IMR-90 (cell line): Measurements from ENCODE around the gene TNPO2. TPM values are rescaled to one million over a fixed set of nuclear protein-coding genes. Genes with fewer than 3 reads are reported as not detected.

Experiments used
- ATAC-seq: fragments of 200-7000 bp; cut with Tn5 transposase; 2 replicates; pipeline ENCODE4 v1.9.1; 2020; ENCODE audit warnings: low read depth, mild to moderate bottlenecking, moderate library complexity
- BruUV-seq: library from RNA; stranded (reverse); fragments of 400-500 nt; replicated peaks from 2 replicates; lab custom pipeline; 2021; lab: Mats Ljungman, UMichigan
- CTCF ChIA-PET: fragments of 300-600 bp; formaldehyde crosslinking; extraction: SDS; loops from one replicate; lab custom pipeline; 2021; ENCODE audit warnings: antibody characterized with exemption; lab: Yijun Ruan, JAX
- POLR2A ChIA-PET: fragments of 300-600 bp; sonication (Branson Sonifier 250); formaldehyde crosslinking; loops from one replicate; lab custom pipeline; 2022; ENCODE audit warnings: antibody characterized with exemption; ENCODE audit not compliant: unreplicated experiment; lab: Charles Lee
- DNase-seq: peaks from one replicate; pipeline ENCODE4 v3.0.0; 2013
- H2AFZ ChIP-seq: replicated peaks from 2 replicates; pipeline ENCODE3; 2013; ENCODE audit warnings: low read length, mild to moderate bottlenecking; ENCODE audit not compliant: poor library complexity
- H2AK5ac ChIP-seq: 2 replicates; pipeline ENCODE4 v1.6.1; 2013; ENCODE audit warnings: low read depth, low read length, inconsistent platforms
- H2AK9ac ChIP-seq: replicated peaks from 2 replicates; pipeline ENCODE3; 2013; ENCODE audit warnings: mild to moderate bottlenecking, low read depth, low read length, moderate library complexity; ENCODE audit not compliant: poor library complexity
- H2BK120ac ChIP-seq: 2 replicates; pipeline ENCODE4 v1.6.1; 2013; ENCODE audit warnings: low read depth, low read length, inconsistent platforms
- H2BK15ac ChIP-seq: 3 replicates; pipeline ENCODE4 v1.6.1; 2013; ENCODE audit warnings: low read depth, low read length, inconsistent platforms
- H2BK20ac ChIP-seq: 2 replicates; pipeline ENCODE4 v1.6.1; 2013; ENCODE audit warnings: low read depth, mild to moderate bottlenecking, inconsistent platforms, low read length, moderate library complexity
- H2BK5ac ChIP-seq: 2 replicates; pipeline ENCODE4 v1.6.1; 2013; ENCODE audit warnings: mild to moderate bottlenecking, low read depth, low read length, inconsistent platforms; ENCODE audit not compliant: poor library complexity, severe bottlenecking
- H3K14ac ChIP-seq: replicated peaks from 2 replicates; pipeline ENCODE4 v1.6.1; 2013; ENCODE audit warnings: low read depth, low read length, inconsistent platforms
- H3K18ac ChIP-seq: 2 replicates; pipeline ENCODE4 v1.6.1; 2013; ENCODE audit warnings: low read depth, low read length, control low read depth
- H3K23ac ChIP-seq: 2 replicates; pipeline ENCODE4 v1.6.1; 2013; ENCODE audit warnings: low read depth, low read length, inconsistent platforms
- H3K27ac ChIP-seq: 2 replicates; pipeline ENCODE4 v1.5.1; 2013; ENCODE audit warnings: mild to moderate bottlenecking, control low read depth, low read length; ENCODE audit not compliant: insufficient read depth
- H3K27me3 ChIP-seq: 2 replicates; pipeline ENCODE4 v1.6.1; 2013; ENCODE audit warnings: low read length; ENCODE audit not compliant: control insufficient read depth, insufficient read depth
- H3K36me3 ChIP-seq: 2 replicates; pipeline ENCODE4 v1.6.1; 2013; ENCODE audit warnings: low read length, mixed read lengths; ENCODE audit not compliant: control insufficient read depth, insufficient read depth
- H3K4ac ChIP-seq: 2 replicates; pipeline ENCODE4 v1.6.1; 2013; ENCODE audit warnings: low read depth, low read length, inconsistent platforms
- H3K4me1 ChIP-seq: 2 replicates; pipeline ENCODE4 v1.6.1; 2013; ENCODE audit warnings: low read length, mixed read lengths; ENCODE audit not compliant: control insufficient read depth, insufficient read depth
- H3K4me2 ChIP-seq: 2 replicates; pipeline ENCODE4 v1.6.1; 2013; ENCODE audit warnings: low read depth, mild to moderate bottlenecking, control low read depth, low read length, moderate library complexity
- H3K4me3 ChIP-seq: 2 replicates; pipeline ENCODE4 v1.5.1; 2013; ENCODE audit warnings: low read depth, mild to moderate bottlenecking, control low read depth, low read length, moderate library complexity; ENCODE audit not compliant: insufficient read depth
- H3K56ac ChIP-seq: 2 replicates; pipeline ENCODE4 v1.6.1; 2013; ENCODE audit warnings: low read length, inconsistent platforms; ENCODE audit not compliant: insufficient read depth; ENCODE audit errors: extremely low read depth
- H3K79me1 ChIP-seq, 2 experiments: 2 replicates each; pipeline ENCODE4 v1.6.1; 2013; ENCODE audit warnings: low read length in 2 of 2, inconsistent platforms in 1 of 2, low read depth in 1 of 2
- H3K9ac ChIP-seq: 2 replicates; pipeline ENCODE4 v1.6.1; 2013; ENCODE audit warnings: low read depth, low read length, control low read depth
- H3K9me1 ChIP-seq: 2 replicates; pipeline ENCODE4 v1.6.1; 2013; ENCODE audit warnings: low read length, inconsistent platforms; ENCODE audit not compliant: insufficient read depth
- H3K9me3 ChIP-seq: 2 replicates; pipeline ENCODE4 v1.6.1; 2013; ENCODE audit warnings: low read length; ENCODE audit not compliant: control insufficient read depth, insufficient read depth
- H4K20me1 ChIP-seq: 2 replicates; pipeline ENCODE4 v1.6.1; 2013; ENCODE audit warnings: low read length, inconsistent platforms; ENCODE audit not compliant: insufficient read depth
- H4K5ac ChIP-seq: 2 replicates; pipeline ENCODE4 v1.6.1; 2013; ENCODE audit warnings: mild to moderate bottlenecking, low read depth, low read length, control low read depth
- H4K8ac ChIP-seq, 2 experiments: 2 replicates each; pipeline ENCODE4 v1.6.1; 2013; ENCODE audit warnings: low read depth in 2 of 2, low read length in 2 of 2, control low read depth in 1 of 2, inconsistent platforms in 1 of 2
- H4K91ac ChIP-seq: 2 replicates; pipeline ENCODE4 v1.6.1; 2013; ENCODE audit warnings: low read depth, low read length, inconsistent platforms; ENCODE audit not compliant: insufficient read depth
- BHLHE40 ChIP-seq: fragments of 150-350 bp; IDR thresholded peaks from 2 replicates; pipeline ENCODE4 v1.6.1; 2016; ENCODE audit warnings: mild to moderate bottlenecking, low read depth, low read length
- CHD1 ChIP-seq: IDR thresholded peaks from 2 replicates; pipeline ENCODE4 v1.6.1; 2012; ENCODE audit warnings: low read depth, low read length, improper control_type of control experiment
- FOS ChIP-seq: fragments of 150-350 bp; IDR thresholded peaks from 2 replicates; pipeline ENCODE4 v1.6.1; 2016; ENCODE audit warnings: low read depth, low read length
- MAFK ChIP-seq: IDR thresholded peaks from 2 replicates; pipeline ENCODE4 v1.6.1; 2012; ENCODE audit warnings: low read depth, low read length, improper control_type of control experiment
- MAZ ChIP-seq: IDR thresholded peaks from 2 replicates; pipeline ENCODE4 v1.6.1; 2012; ENCODE audit warnings: low read depth, mild to moderate bottlenecking, low read length, improper control_type of control experiment, moderate library complexity, borderline replicate concordance
- MXI1 ChIP-seq: IDR thresholded peaks from 2 replicates; pipeline ENCODE4 v1.6.1; 2012; ENCODE audit warnings: low read depth, mild to moderate bottlenecking, low read length, moderate library complexity, borderline replicate concordance
- NFE2L2 ChIP-seq: fragments of 150-350 bp; IDR thresholded peaks from 2 replicates; pipeline ENCODE4 v1.6.1; 2016; ENCODE audit warnings: low read depth, mild to moderate bottlenecking, low read length
- POLR2A ChIP-seq: IDR thresholded peaks from 2 replicates; pipeline ENCODE4 v1.6.1; 2012; ENCODE audit warnings: mild to moderate bottlenecking, low read depth, low read length
- RAD21 ChIP-seq: IDR thresholded peaks from 2 replicates; pipeline ENCODE4 v1.6.1; 2012; ENCODE audit warnings: low read length, improper control_type of control experiment
- RCOR1 ChIP-seq: IDR thresholded peaks from 2 replicates; pipeline ENCODE4 v1.6.1; 2012; ENCODE audit warnings: mild to moderate bottlenecking, low read length, improper control_type of control experiment; ENCODE audit not compliant: insufficient replicate concordance
- RFX5 ChIP-seq: IDR thresholded peaks from 2 replicates; pipeline ENCODE4 v1.8.0; 2012; ENCODE audit warnings: low read depth, mild to moderate bottlenecking, low read length, moderate library complexity
- SMC3 ChIP-seq: fragments of 150-350 bp; IDR thresholded peaks from 2 replicates; pipeline ENCODE4 v1.6.1; 2016; ENCODE audit warnings: low read depth, mild to moderate bottlenecking, antibody characterized with exemption, low read length, moderate library complexity
- USF2 ChIP-seq: fragments of 150-350 bp; IDR thresholded peaks from 2 replicates; pipeline ENCODE4 v1.6.1; 2017; ENCODE audit warnings: mild to moderate bottlenecking, antibody characterized with exemption, low read length, low read depth
- WGBS, 2 experiments: methylation state at CpG; one replicate each; pipeline versions ENCODE4 v1.1.5 to v1.1.7; 2013; ENCODE audit warnings: missing lambda C conversion rate in 2 of 2; ENCODE audit not compliant: insufficient read length in 1 of 2; ENCODE audit errors: extremely low coverage in 2 of 2; 5-methylcytosine and 5-hydroxymethylcytosine counted together
- dilution Hi-C: fragments of 300-500 bp; cut with HindIII; formaldehyde crosslinking; loops from one replicate; pipeline ENCODE4 v1.14.3; 2018; ENCODE audit warnings: low sequenced_read_pairs; ENCODE audit not compliant: unreplicated experiment
- in situ Hi-C: fragments of 300-500 bp; cut with MboI; formaldehyde crosslinking; loops from 3 replicates; pipeline ENCODE4 v1.14.3; 2019; ENCODE audit warnings: low sequenced_read_pairs, inconsistent platforms, mixed read lengths
- intact Hi-C: fragments of 100-400 bp; cut with micrococcal nuclease; formaldehyde crosslinking; loops from 2 replicates; pipeline ENCODE4 v1.10.0; 2022
- polyA plus RNA-seq, 3 experiments: library from polyadenylated mRNA; depleted of rRNA; stranded (reverse); fragments of >200 nt; gene quantifications; 2 replicates each; pipeline ENCODE4 v1.2.3, GENCODE V29; 2012; ENCODE audit warnings: low replicate concordance in 1 of 3
- total RNA-seq: library from RNA; depleted of rRNA; stranded (reverse); fragments of >200 nt; gene quantifications from 2 replicates; pipeline ENCODE4 v1.2.3, GENCODE V29; 2012
- TF ChIP-seq, protein P1 (sequence below): conservative IDR thresholded peaks from 2 replicates; pipeline ENCODE4 v1.5.1; 2012; ENCODE audit warnings: mild to moderate bottlenecking, low read depth, low read length, improper control_type of control experiment
- TF ChIP-seq, protein P2 (sequence below): fragments of 150-350 bp; IDR thresholded peaks from 2 replicates; pipeline ENCODE4 v1.6.1; 2016; ENCODE audit warnings: low read depth, mild to moderate bottlenecking, low read length, moderate library complexity, borderline replicate concordance

Gene TNPO2
- total and polyA plus RNA-seq, 2 of the 4 experiments (the other 2 are of a cell fraction), result 36.0 to 77.2 TPM

- 76% methylated on average over 21 of the region's 50 CpGs; no CpG with 5 or more reads in 1 of the 2 experiments for WGBS, 2 experiments
- POLR2A ChIA-PET, result no interaction called here
- dilution Hi-C loops, result no loop called here
Measured at GRCh38 chr19:12656899-12657571, 66.7 kb downstream of the TNPO2 start.

More at GRCh38 chr19:12656899-12657571, 66.7 kb downstream of the TNPO2 start:
- in situ Hi-C loops, result no loop called here
- H2AK9ac ChIP-seq, result peak overlapping the region; percentile 28
- H4K20me1 ChIP-seq, result no peaks in the 10 kb centered on the region
- DNase-seq (no peak), ATAC-seq (no peak)
- H3K56ac ChIP-seq, result no peak overlapping the region
- H3K4me1 ChIP-seq, result no peaks in the 10 kb centered on the region
- TF ChIP-seq, protein P1, sequence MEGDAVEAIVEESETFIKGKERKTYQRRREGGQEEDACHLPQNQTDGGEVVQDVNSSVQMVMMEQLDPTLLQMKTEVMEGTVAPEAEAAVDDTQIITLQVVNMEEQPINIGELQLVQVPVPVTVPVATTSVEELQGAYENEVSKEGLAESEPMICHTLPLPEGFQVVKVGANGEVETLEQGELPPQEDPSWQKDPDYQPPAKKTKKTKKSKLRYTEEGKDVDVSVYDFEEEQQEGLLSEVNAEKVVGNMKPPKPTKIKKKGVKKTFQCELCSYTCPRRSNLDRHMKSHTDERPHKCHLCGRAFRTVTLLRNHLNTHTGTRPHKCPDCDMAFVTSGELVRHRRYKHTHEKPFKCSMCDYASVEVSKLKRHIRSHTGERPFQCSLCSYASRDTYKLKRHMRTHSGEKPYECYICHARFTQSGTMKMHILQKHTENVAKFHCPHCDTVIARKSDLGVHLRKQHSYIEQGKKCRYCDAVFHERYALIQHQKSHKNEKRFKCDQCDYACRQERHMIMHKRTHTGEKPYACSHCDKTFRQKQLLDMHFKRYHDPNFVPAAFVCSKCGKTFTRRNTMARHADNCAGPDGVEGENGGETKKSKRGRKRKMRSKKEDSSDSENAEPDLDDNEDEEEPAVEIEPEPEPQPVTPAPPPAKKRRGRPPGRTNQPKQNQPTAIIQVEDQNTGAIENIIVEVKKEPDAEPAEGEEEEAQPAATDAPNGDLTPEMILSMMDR, result no peak
- TF ChIP-seq, protein P2, sequence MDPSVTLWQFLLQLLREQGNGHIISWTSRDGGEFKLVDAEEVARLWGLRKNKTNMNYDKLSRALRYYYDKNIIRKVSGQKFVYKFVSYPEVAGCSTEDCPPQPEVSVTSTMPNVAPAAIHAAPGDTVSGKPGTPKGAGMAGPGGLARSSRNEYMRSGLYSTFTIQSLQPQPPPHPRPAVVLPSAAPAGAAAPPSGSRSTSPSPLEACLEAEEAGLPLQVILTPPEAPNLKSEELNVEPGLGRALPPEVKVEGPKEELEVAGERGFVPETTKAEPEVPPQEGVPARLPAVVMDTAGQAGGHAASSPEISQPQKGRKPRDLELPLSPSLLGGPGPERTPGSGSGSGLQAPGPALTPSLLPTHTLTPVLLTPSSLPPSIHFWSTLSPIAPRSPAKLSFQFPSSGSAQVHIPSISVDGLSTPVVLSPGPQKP, result no peak
- TF ChIP-seq SMC3 (no peak), BHLHE40 (no peak), POLR2A (no peak), RFX5 (no peak), MXI1 (no peak), MAFK (no peak), FOS (no peak), USF2 (no peak), MAZ (no peak), RAD21 (no peak), NFE2L2 (no peak), CHD1 (no peak), RCOR1 (no peak)
- no peak overlapping the region for H2BK5ac ChIP-seq
- no peak overlapping the region for H3K23ac ChIP-seq
- CTCF ChIA-PET, result no interaction called here
- H4K8ac ChIP-seq, result no peak overlapping the region
- H3K9me1 ChIP-seq, result no peaks in the 10 kb centered on the region
- no peaks in the 10 kb centered on the region for H3K79me1 ChIP-seq
- no peak overlapping the region for H3K27ac ChIP-seq
- H3K36me3 ChIP-seq, result peaks cover 42% of the 10 kb centered on the region
- peak overlapping the region; percentile 43 for H2AFZ ChIP-seq
- no peak overlapping the region for H2BK20ac ChIP-seq
- H3K9ac ChIP-seq, result no peak overlapping the region
- H3K27me3 ChIP-seq, result no peaks in the 10 kb centered on the region
- H3K4ac ChIP-seq, result no peak overlapping the region
- no peak overlapping the region for H2AK5ac ChIP-seq
- H3K14ac ChIP-seq, result no peak overlapping the region
- no peak overlapping the region for H4K5ac ChIP-seq
- H3K9me3 ChIP-seq, result no peaks in the 10 kb centered on the region
- intact Hi-C loops, result no loop called here
- H4K91ac ChIP-seq, result no peak overlapping the region
- H3K18ac ChIP-seq, result no peak overlapping the region
- no peak overlapping the region for H2BK120ac ChIP-seq
- H2BK15ac ChIP-seq, result no peak overlapping the region
- no peak overlapping the region for H3K4me2 ChIP-seq
- H3K4me3 ChIP-seq, result no peak overlapping the region
- BruUV-seq, result no TSS peak
